LNCaP clone FGC (cell line): ENCODE measurements around the gene C8G.

Experiments
- DNase-seq: peaks from one replicate; pipeline ENCODE4 v3.0.0-alpha.2; 2011; ENCODE audit warnings: low read depth
- H3K4me3 ChIP-seq: 2 replicates; pipeline ENCODE4 v1.5.1; 2011; ENCODE audit warnings: mild to moderate bottlenecking, low read depth, low read length, control low read depth
- CTCF ChIP-seq: IDR thresholded peaks from 2 replicates; pipeline ENCODE4 v1.5.1; 2012; ENCODE audit warnings: mild to moderate bottlenecking; ENCODE audit not compliant: control insufficient read depth, insufficient read depth; ENCODE audit errors: extremely low read depth

C8G gene

GRCh38 chr9:136910901-136911245, 34.2 kb upstream of the C8G start:
- H3K4me3 ChIP-seq, result no peak overlapping the region
- no peak for TF ChIP-seq CTCF
- DNase-seq, result no peak

GRCh38 chr9:136913701-136914438, 31.2 kb upstream of the C8G start:
- no peak overlapping the region for H3K4me3 ChIP-seq
- TF ChIP-seq CTCF, result no peak
- no peak for DNase-seq

GRCh38 chr9:136915632-136916329, 29.3 kb upstream of the C8G start:
- no peak overlapping the region for H3K4me3 ChIP-seq
- no peak for TF ChIP-seq CTCF
- DNase-seq, result no peak

- H3K4me3 ChIP-seq, result no peak overlapping the region
- no peak for DNase-seq
- TF ChIP-seq CTCF, result no peak
Observed at GRCh38 chr9:136916330-136917184, 28.5 kb upstream of the C8G start.

- no peak for DNase-seq
- no peak for TF ChIP-seq CTCF
- no peak overlapping the region for H3K4me3 ChIP-seq
Observed at GRCh38 chr9:136917902-136918301, 27.1 kb upstream of the C8G start.

- no peak for DNase-seq
- H3K4me3 ChIP-seq, result no peak overlapping the region
- no peak for TF ChIP-seq CTCF
Observed at GRCh38 chr9:136920069-136920468, 25.0 kb upstream of the C8G start.
